SIG-M5 treated with dmso at 0.1 percent for 504 hours (cell line): Measurements from ENCODE around the gene SGCA.

Experiments
- DNase-seq: peaks from one replicate; lab custom pipeline; 2025; ENCODE audit not compliant: unreplicated experiment; lab: John Stamatoyannopoulos, UW

The SGCA gene

GRCh38 chr17:50192618-50193291, 26.9 kb downstream of the SGCA start:
- no peak for DNase-seq

- DNase-seq = no peak
Measured at GRCh38 chr17:50194140-50194933, 28.5 kb downstream of the SGCA start.

- DNase-seq = no peak
Measured at GRCh38 chr17:50194934-50195865, 29.4 kb downstream of the SGCA start.

- DNase-seq = no peak
Measured at GRCh38 chr17:50196036-50196435, 30.2 kb downstream of the SGCA start.

GRCh38 chr17:50196826-50197225, 31.0 kb downstream of the SGCA start:
- no peak for DNase-seq

- DNase-seq = peak; percentile 67
Measured at GRCh38 chr17:50198026-50198669, 32.3 kb downstream of the SGCA start.

GRCh38 chr17:50199211-50199802, 33.5 kb downstream of the SGCA start:
- DNase-seq = no peak

GRCh38 chr17:50199803-50200456, 34.1 kb downstream of the SGCA start:
- peak; percentile 82 for DNase-seq

- DNase-seq = peak; percentile 83
Measured at GRCh38 chr17:50200457-50201275, 34.9 kb downstream of the SGCA start.

- DNase-seq = no peak
Measured at GRCh38 chr17:50201276-50201854, 35.6 kb downstream of the SGCA start, which contains the start of gene COL1A1. TSS of gene COL1A1 (minus strand) at chr17:50201631. CDS start at chr17:50201513, 118 bp downstream.

GRCh38 chr17:50203086-50203485, 37.3 kb downstream of the SGCA start:
- no peak for DNase-seq

GRCh38 chr17:50203604-50204345, 38.0 kb downstream of the SGCA start:
- DNase-seq = no peak

GRCh38 chr17:50204431-50204830, 38.6 kb downstream of the SGCA start:
- no peak for DNase-seq

GRCh38 chr17:50205111-50205962, 39.5 kb downstream of the SGCA start:
- no peak for DNase-seq

GRCh38 chr17:50205963-50206505, 40.2 kb downstream of the SGCA start:
- no peak for DNase-seq

- DNase-seq = no peak
Measured at GRCh38 chr17:50206604-50207293, 40.9 kb downstream of the SGCA start.
